ENCODE data around the gene HERC2.

Gene HERC2

GRCh38 chr15:28117432-28117990 lies 204.5 kb downstream of the HERC2 start:
- no peak overlapping the region for H3K9ac ChIP-seq (ENCODE audit: low read length)
- TF ChIP-seq CTCF (IDR thresholded peaks at IDR 0.05; ENCODE audit: insufficient read depth, low read length, poor library complexity, severe bottlenecking), result no peak
- TF ChIP-seq EZH2phosphoT487 (conservative IDR thresholded peaks at IDR 0.05; ENCODE audit: low read length), result no peak
- no peaks in the 10 kb centered on the region for H4K20me1 ChIP-seq (ENCODE audit: low read depth, low read length)

GRCh38 chr15:28116521-28117431 lies 205.2 kb downstream of the HERC2 start:
- Histone ChIP-seq H3K79me2 (ENCODE audit: insufficient read depth, low read length) (no peaks in the 10 kb centered on the region), H3K36me3 (ENCODE audit: low read length) (no peaks in the 10 kb centered on the region), H3F3A (ENCODE audit: insufficient read depth) (no peaks in the 10 kb centered on the region), H3K27me3 (ENCODE audit: low read length) (no peaks in the 10 kb centered on the region), H3K9me2 (replicated peaks; ENCODE audit: insufficient read depth, low read length) (no peaks in the 10 kb centered on the region), H3K9ac (ENCODE audit: low read length) (no peak overlapping the region), H3K9me3 (ENCODE audit: insufficient read depth, low read length) (no peaks in the 10 kb centered on the region), H3K27ac (ENCODE audit: low read depth, low read length) (no peak overlapping the region), H2AFZ (ENCODE audit: low read depth, low read length, severe bottlenecking) (no peak overlapping the region), H3K4me3 (ENCODE audit: insufficient read depth, low read length, poor library complexity, severe bottlenecking) (no peak overlapping the region), H3K4me2 (ENCODE audit: low read depth, low read length, poor library complexity, severe bottlenecking) (no peak overlapping the region), H4K20me1 (ENCODE audit: low read depth, low read length) (no peaks in the 10 kb centered on the region)
- no peak for TF ChIP-seq EZH2phosphoT487 (conservative IDR thresholded peaks at IDR 0.05; ENCODE audit: low read length)
- TF ChIP-seq CTCF (IDR thresholded peaks at IDR 0.05; ENCODE audit: insufficient read depth, low read length, poor library complexity, severe bottlenecking), result no peak

More at GRCh38 chr15:28117432-28117990, 204.5 kb downstream of the HERC2 start:
- Histone ChIP-seq H3K9me2 (replicated peaks; ENCODE audit: insufficient read depth, low read length) (no peaks in the 10 kb centered on the region), H3K4me3 (ENCODE audit: insufficient read depth, low read length, poor library complexity, severe bottlenecking) (no peak overlapping the region), H3K36me3 (ENCODE audit: low read length) (no peaks in the 10 kb centered on the region), H3K27ac (ENCODE audit: low read depth, low read length) (no peak overlapping the region), H3K27me3 (ENCODE audit: low read length) (no peaks in the 10 kb centered on the region), H3K9me3 (ENCODE audit: insufficient read depth, low read length) (no peaks in the 10 kb centered on the region), H2AFZ (ENCODE audit: low read depth, low read length, severe bottlenecking) (no peak overlapping the region), H3K79me2 (ENCODE audit: insufficient read depth, low read length) (no peaks in the 10 kb centered on the region), H3F3A (ENCODE audit: insufficient read depth) (no peaks in the 10 kb centered on the region), H3K4me2 (ENCODE audit: low read depth, low read length, poor library complexity, severe bottlenecking) (no peak overlapping the region)

DNA sequence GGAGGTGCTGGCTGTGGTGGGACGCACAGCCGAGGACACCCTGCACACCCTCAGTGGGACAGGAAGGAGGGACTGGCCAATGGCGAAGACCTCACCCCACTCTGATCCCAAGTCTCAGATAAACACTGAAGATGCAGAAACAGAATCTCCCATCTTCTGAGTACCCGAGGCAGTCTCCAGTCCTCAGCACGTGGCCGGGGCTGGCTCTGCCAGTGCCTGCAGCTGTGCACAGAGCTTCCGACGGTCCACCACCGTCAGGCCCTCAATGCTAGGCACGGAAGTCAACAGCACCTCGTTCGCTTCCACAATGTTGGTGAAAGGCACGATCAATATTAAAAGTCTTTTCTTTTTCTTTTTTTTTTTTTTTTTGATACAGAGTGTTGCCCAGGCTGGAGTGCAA lies 206.1 kb downstream of the HERC2 start:
- H3K9ac ChIP-seq (ENCODE audit: low read length), result no peak overlapping the region
- H3K9me2 ChIP-seq (replicated peaks; ENCODE audit: insufficient read depth, low read length), result no peaks in the 10 kb centered on the region
- H4K20me1 ChIP-seq (ENCODE audit: low read depth, low read length), result no peaks in the 10 kb centered on the region
- H3K27me3 ChIP-seq (ENCODE audit: low read length), result no peaks in the 10 kb centered on the region
- H3K9me3 ChIP-seq (ENCODE audit: insufficient read depth, low read length), result no peaks in the 10 kb centered on the region
- no peak overlapping the region for H3K27ac ChIP-seq (ENCODE audit: low read depth, low read length)
- H3K4me3 ChIP-seq (ENCODE audit: insufficient read depth, low read length, poor library complexity, severe bottlenecking), result no peak overlapping the region
- no peaks in the 10 kb centered on the region for H3F3A ChIP-seq (ENCODE audit: insufficient read depth)
- no peak overlapping the region for H2AFZ ChIP-seq (ENCODE audit: low read depth, low read length, severe bottlenecking)
- TF ChIP-seq CTCF (IDR thresholded peaks at IDR 0.05; ENCODE audit: insufficient read depth, low read length, poor library complexity, severe bottlenecking) (no peak), EZH2phosphoT487 (conservative IDR thresholded peaks at IDR 0.05; ENCODE audit: low read length) (no peak)
- H3K79me2 ChIP-seq (ENCODE audit: insufficient read depth, low read length), result no peaks in the 10 kb centered on the region
- H3K4me2 ChIP-seq (ENCODE audit: low read depth, low read length, poor library complexity, severe bottlenecking), result no peak overlapping the region
- no peaks in the 10 kb centered on the region for H3K36me3 ChIP-seq (ENCODE audit: low read length)
